ENCODE measurements around the gene TRIP13. TPM values are rescaled to one million over a fixed set of nuclear protein-coding genes. Genes with fewer than 3 reads are reported as not detected.

TRIP13 gene
- total RNA-seq, 1 experiment from 2014 or later = 69.0 TPM

DNA sequence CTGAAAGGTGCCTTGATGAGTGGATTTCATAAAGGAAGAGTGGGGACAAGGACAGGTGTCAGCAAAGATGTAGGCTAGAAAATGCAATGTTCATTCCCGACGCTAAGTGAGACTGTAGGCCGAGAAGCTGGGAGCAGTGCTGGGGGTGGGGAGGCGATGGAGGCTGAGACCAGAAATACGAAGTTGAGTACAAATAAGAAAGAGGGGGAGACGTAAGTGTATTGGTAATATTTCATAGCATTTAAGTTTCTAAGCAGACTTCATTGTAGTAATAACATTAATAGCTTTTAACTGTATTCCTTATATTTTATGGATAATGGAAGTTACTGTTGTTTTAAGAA, 11.0 kb downstream of the TRIP13 start:
- DNase-seq (no peak), ATAC-seq (no peak)
- Histone ChIP-seq H3F3A (ENCODE audit: low read length, unreplicated experiment) (no peaks in the 10 kb centered on the region), H3K9ac (ENCODE audit: low read length) (no peak overlapping the region), H3K36me3 (ENCODE audit: low read depth, low read length) (peaks cover 52% of the 10 kb centered on the region), H3K4me1 (ENCODE audit: insufficient read depth, low read length) (no peaks in the 10 kb centered on the region), H3K4me3 (ENCODE audit: low read length) (no peak overlapping the region), H3K79me2 (ENCODE audit: low read length) (0 out of 2 replicates have a peak, but pooled peaks cover 4% of the 10 kb centered on the region), H3K4me2 (ENCODE audit: low read length) (no peak overlapping the region), H3K9me2 (replicated peaks; ENCODE audit: low read length) (no peaks in the 10 kb centered on the region), H4K20me1 (ENCODE audit: low read length) (0 out of 2 replicates have a peak, but pooled peaks cover 4% of the 10 kb centered on the region), H3K27ac (ENCODE audit: low read length) (no peak overlapping the region), H2AFZ (ENCODE audit: low read length) (no peak overlapping the region), H3K9me3 (ENCODE audit: low read length) (no peaks in the 10 kb centered on the region), H3K27me3 (ENCODE audit: low read length) (no peaks in the 10 kb centered on the region)
- TF ChIP-seq EZH2phosphoT487 (IDR thresholded peaks at IDR 0.05; ENCODE audit: borderline replicate concordance, low read length) (no peak), EZH2 (IDR thresholded peaks at IDR 0.05; ENCODE audit: low read length, unreplicated experiment) (no peak)
- TF ChIP-seq, protein P1, sequence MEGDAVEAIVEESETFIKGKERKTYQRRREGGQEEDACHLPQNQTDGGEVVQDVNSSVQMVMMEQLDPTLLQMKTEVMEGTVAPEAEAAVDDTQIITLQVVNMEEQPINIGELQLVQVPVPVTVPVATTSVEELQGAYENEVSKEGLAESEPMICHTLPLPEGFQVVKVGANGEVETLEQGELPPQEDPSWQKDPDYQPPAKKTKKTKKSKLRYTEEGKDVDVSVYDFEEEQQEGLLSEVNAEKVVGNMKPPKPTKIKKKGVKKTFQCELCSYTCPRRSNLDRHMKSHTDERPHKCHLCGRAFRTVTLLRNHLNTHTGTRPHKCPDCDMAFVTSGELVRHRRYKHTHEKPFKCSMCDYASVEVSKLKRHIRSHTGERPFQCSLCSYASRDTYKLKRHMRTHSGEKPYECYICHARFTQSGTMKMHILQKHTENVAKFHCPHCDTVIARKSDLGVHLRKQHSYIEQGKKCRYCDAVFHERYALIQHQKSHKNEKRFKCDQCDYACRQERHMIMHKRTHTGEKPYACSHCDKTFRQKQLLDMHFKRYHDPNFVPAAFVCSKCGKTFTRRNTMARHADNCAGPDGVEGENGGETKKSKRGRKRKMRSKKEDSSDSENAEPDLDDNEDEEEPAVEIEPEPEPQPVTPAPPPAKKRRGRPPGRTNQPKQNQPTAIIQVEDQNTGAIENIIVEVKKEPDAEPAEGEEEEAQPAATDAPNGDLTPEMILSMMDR (conservative IDR thresholded peaks at IDR 0.05; ENCODE audit: low read depth, low read length) = no peak
- intact Hi-C loops (cut with micrococcal nuclease) = loop anchor here (2.0 kb wide), 1 partner anchor 233 kb away; no protein-coding TSS in a partner anchor
- POLR2A ChIA-PET (ENCODE audit: unreplicated experiment) = no interaction called here
- BruUV-seq (replicated peaks) = no TSS peak
- CTCF ChIA-PET = no interaction called here

DNA sequence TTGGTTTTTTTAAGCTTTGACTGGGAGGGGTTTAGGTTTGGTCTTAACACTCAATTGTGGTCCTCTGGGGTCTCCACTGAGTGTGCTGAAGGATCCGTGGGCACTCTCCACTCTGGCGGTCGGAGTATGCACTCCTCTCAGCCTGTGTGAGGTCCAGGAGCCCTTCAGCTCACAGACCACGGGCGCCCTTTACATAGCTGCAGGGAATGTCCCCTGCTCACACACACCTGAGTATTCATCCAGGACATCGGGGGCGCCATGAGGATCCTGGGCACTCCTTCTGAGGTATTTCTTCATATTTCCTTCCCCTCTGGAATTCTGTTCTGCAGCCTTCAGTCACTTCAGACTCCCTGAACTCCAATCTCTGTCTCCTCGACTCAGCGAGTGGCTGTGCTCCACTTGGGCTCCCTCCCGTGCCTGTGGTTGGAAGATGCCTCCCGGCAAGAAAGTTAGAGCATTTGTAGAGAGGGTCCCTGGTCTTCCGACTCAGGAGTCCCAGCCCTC, 12.5 kb downstream of the TRIP13 start:
- Histone ChIP-seq H3K9me2 (replicated peaks; ENCODE audit: low read length) (no peaks in the 10 kb centered on the region), H3K4me1 (ENCODE audit: insufficient read depth, low read length) (peaks cover 1% of the 10 kb centered on the region; the same call in 1 of the 2 replicates), H3F3A (ENCODE audit: low read length, unreplicated experiment) (no peaks in the 10 kb centered on the region), H3K4me3 (ENCODE audit: low read length) (no peak overlapping the region), H3K36me3 (ENCODE audit: low read depth, low read length) (peaks cover 59% of the 10 kb centered on the region), H4K20me1 (ENCODE audit: low read length) (0 out of 2 replicates have a peak, but pooled peaks cover 4% of the 10 kb centered on the region), H3K4me2 (ENCODE audit: low read length) (no peak overlapping the region), H3K79me2 (ENCODE audit: low read length) (0 out of 2 replicates have a peak, but pooled peaks cover 4% of the 10 kb centered on the region), H3K9me3 (ENCODE audit: low read length) (no peaks in the 10 kb centered on the region), H2AFZ (ENCODE audit: low read length) (no peak overlapping the region), H3K27me3 (ENCODE audit: low read length) (no peaks in the 10 kb centered on the region), H3K27ac (ENCODE audit: low read length) (no peak overlapping the region), H3K9ac (ENCODE audit: low read length) (no peak overlapping the region)
- intact Hi-C loops (cut with micrococcal nuclease) = no loop called here
- ChIA-PET CTCF (no interaction called here), POLR2A (ENCODE audit: unreplicated experiment) (no interaction called here)
- DNase-seq (no peak), ATAC-seq (no peak)
- no TSS peak for BruUV-seq (replicated peaks)
- TF ChIP-seq EZH2 (IDR thresholded peaks at IDR 0.05; ENCODE audit: low read length, unreplicated experiment) = no peak
- TF ChIP-seq, protein P1 (conservative IDR thresholded peaks at IDR 0.05; ENCODE audit: low read depth, low read length) = no peak
- TF ChIP-seq EZH2phosphoT487 (IDR thresholded peaks at IDR 0.05; ENCODE audit: borderline replicate concordance, low read length) = no peak

DNA sequence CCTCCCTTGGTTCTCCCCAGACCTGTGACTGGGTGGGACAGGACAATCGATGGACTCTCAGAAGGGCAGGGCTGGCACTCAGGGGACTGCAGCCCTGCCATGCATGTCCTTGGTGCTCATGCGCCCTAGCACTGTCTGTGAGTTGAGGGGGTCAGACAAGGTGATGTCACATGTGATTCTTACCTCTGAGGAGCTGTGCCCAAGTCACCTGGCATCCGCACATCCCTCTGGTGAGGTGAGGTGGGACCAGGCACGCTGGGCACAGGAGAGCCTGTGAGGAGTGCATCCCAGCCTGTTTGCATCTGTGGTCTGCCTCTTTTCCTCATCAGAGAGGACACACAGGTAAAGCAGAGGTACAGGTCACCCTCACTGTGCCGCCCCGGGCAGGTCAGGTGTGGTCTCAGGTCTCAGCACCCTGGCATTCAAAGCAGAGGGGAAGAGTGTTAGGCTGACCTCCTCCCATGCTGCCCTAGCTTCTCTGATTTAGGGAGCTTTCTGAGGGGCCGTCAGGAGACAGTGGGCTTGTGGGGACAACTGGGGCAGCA, 14.8 kb downstream of the TRIP13 start:
- Histone ChIP-seq H3K4me1 (ENCODE audit: insufficient read depth, low read length) (peaks cover 22% of the 10 kb centered on the region), H3F3A (ENCODE audit: low read length, unreplicated experiment) (peaks cover 9% of the 10 kb centered on the region), H3K79me2 (ENCODE audit: low read length) (0 out of 2 replicates have a peak, but pooled peaks cover 4% of the 10 kb centered on the region), H3K9me3 (ENCODE audit: low read length) (no peaks in the 10 kb centered on the region), H4K20me1 (ENCODE audit: low read length) (0 out of 2 replicates have a peak, but pooled peaks cover 4% of the 10 kb centered on the region), H3K4me3 (ENCODE audit: low read length) (no peak overlapping the region), H3K4me2 (ENCODE audit: low read length) (no peak overlapping the region), H3K27me3 (ENCODE audit: low read length) (no peaks in the 10 kb centered on the region), H3K36me3 (ENCODE audit: low read depth, low read length) (peaks cover 59% of the 10 kb centered on the region), H3K9ac (ENCODE audit: low read length) (no peak overlapping the region), H2AFZ (ENCODE audit: low read length) (no peak overlapping the region), H3K9me2 (replicated peaks; ENCODE audit: low read length) (no peaks in the 10 kb centered on the region), H3K27ac (ENCODE audit: low read length) (no peak overlapping the region)
- no TSS peak for BruUV-seq (replicated peaks)
- intact Hi-C loops (cut with micrococcal nuclease) = no loop called here
- no peak for ATAC-seq
- TF ChIP-seq EZH2 (IDR thresholded peaks at IDR 0.05; ENCODE audit: low read length, unreplicated experiment) = no peak
- TF ChIP-seq, protein P1 (conservative IDR thresholded peaks at IDR 0.05; ENCODE audit: low read depth, low read length) = no peak
- TF ChIP-seq EZH2phosphoT487 (IDR thresholded peaks at IDR 0.05; ENCODE audit: borderline replicate concordance, low read length) = no peak
- DNase-seq = no peak
- POLR2A ChIA-PET (ENCODE audit: unreplicated experiment) = no interaction called here
- CTCF ChIA-PET = no interaction called here

Data from PC-3 (cell line).